K562 (cell line): ENCODE measurements around the gene SLC7A4. TPM values are rescaled to one million over a fixed set of nuclear protein-coding genes. Genes with fewer than 3 reads are reported as not detected.

Experiments
- GATAD2B ChIP-seq: fragments of 450-650 bp; IDR thresholded peaks from 2 replicates; pipeline ENCODE4 v1.6.1; 2017; ENCODE audit warnings: mild to moderate bottlenecking, borderline replicate concordance
- KLF6 ChIP-seq: fragments of 250-450 bp; sonication (Bioruptor Pico); IDR thresholded peaks from 2 replicates; pipeline ENCODE4 v1.4.0; 2020; ENCODE audit warnings: mild to moderate bottlenecking, moderate library complexity, borderline replicate concordance
- LEF1 ChIP-seq: fragments of 450-650 bp; IDR thresholded peaks from 2 replicates; pipeline ENCODE4 v1.6.1; 2016; ENCODE audit warnings: mild to moderate bottlenecking
- NEUROD1 ChIP-seq: fragments of 150-350 bp; IDR thresholded peaks from 2 replicates; pipeline ENCODE4 v1.6.1; 2014; ENCODE audit warnings: borderline replicate concordance, low read length, low read depth; ENCODE audit not compliant: partially characterized antibody
- PPARD ChIP-seq: fragments of 250-450 bp; sonication (Bioruptor Pico); IDR thresholded peaks from 2 replicates; pipeline ENCODE4 v1.8.0; 2022; ENCODE audit warnings: inconsistent platforms, mild to moderate bottlenecking, moderate library complexity
- RBM25 ChIP-seq: fragments of 200-400 bp; formaldehyde crosslinking; IDR thresholded peaks from 2 replicates; pipeline ENCODE4 v1.6.1; 2018; ENCODE audit warnings: low read length, low read depth, moderate library complexity; ENCODE audit not compliant: severe bottlenecking
- ZNF445 ChIP-seq: fragments of 250-450 bp; sonication (Bioruptor Pico); IDR thresholded peaks from 2 replicates; pipeline ENCODE4 v1.4.0; 2020; ENCODE audit warnings: low read depth, mild to moderate bottlenecking, moderate library complexity
- polyA plus RNA-seq, 8 experiments: library from polyadenylated mRNA; depleted of rRNA in 4 of 8; stranded (reverse) in 5 of 8; unstranded in 3 of 8; fragments of >200 nt; fragmentation: Nextera tagmentation in 2 of 8; fragmentation: Illumina TruSeq in 1 of 8; extraction: Ambion mirVana in 2 of 8; extraction: Trizol in 1 of 8; gene quantifications; 2 replicates each; pipeline versions ENCODE4 v1.2.1 to v1.2.3, GENCODE V29; 2011 to 2014; ENCODE audit warnings: inconsistent platforms in 1 of 8, missing spikeins in 1 of 8
- total RNA-seq, 7 experiments: library from RNA; depleted of rRNA in 6 of 7; stranded (reverse); fragments of >200 nt in 6 of 7; fragmentation: Illumina TruSeq in 2 of 7; extraction: Trizol in 2 of 7; gene quantifications; 2 replicates each; pipeline versions ENCODE4 v1.2.1 to v1.2.3, GENCODE V29; 2011 to 2021; ENCODE audit warnings: low replicate concordance in 1 of 7
- TF ChIP-seq, protein P1 (sequence below), 2 experiments: IDR thresholded peaks; 2 replicates each; pipeline ENCODE4 v1.6.1; 2012; ENCODE audit warnings: improper control_type of control experiment in 2 of 2, low read depth in 2 of 2, low read length in 2 of 2, borderline replicate concordance in 1 of 2
- TF ChIP-seq, protein P2 (sequence below), 2 experiments: fragments of 250-450 bp in 1 of 2; fragments of 450-650 bp in 1 of 2; sonication (Bioruptor Pico) in 1 of 2; IDR thresholded peaks; 2 replicates each; pipeline versions ENCODE4 v1.6.1 to v1.8.0; 2016 to 2021; ENCODE audit warnings: mild to moderate bottlenecking in 2 of 2, moderate library complexity in 2 of 2, missing compliant biosample characterization in 1 of 2, missing genetic modification characterization in 1 of 2
- TF ChIP-seq, protein P3 (sequence below): fragments of 450-650 bp; IDR thresholded peaks from 2 replicates; pipeline ENCODE4 v1.6.1; 2016; ENCODE audit warnings: low read depth
- TF ChIP-seq, protein P4 (sequence below), 2 experiments: IDR thresholded peaks in 1 of 2; conservative IDR thresholded peaks in 1 of 2; 2 replicates each; pipeline ENCODE4 v1.6.1; 2016; ENCODE audit warnings: low read depth in 2 of 2, mild to moderate bottlenecking in 1 of 2, missing compliant biosample characterization in 1 of 2, missing genetic modification characterization in 1 of 2, moderate library complexity in 1 of 2

The SLC7A4 gene
- total and polyA plus RNA-seq, 9 of the 15 experiments (the other 6 are each of a cell fraction or from before 2014, with no cell fraction given) = not detected

DNA sequence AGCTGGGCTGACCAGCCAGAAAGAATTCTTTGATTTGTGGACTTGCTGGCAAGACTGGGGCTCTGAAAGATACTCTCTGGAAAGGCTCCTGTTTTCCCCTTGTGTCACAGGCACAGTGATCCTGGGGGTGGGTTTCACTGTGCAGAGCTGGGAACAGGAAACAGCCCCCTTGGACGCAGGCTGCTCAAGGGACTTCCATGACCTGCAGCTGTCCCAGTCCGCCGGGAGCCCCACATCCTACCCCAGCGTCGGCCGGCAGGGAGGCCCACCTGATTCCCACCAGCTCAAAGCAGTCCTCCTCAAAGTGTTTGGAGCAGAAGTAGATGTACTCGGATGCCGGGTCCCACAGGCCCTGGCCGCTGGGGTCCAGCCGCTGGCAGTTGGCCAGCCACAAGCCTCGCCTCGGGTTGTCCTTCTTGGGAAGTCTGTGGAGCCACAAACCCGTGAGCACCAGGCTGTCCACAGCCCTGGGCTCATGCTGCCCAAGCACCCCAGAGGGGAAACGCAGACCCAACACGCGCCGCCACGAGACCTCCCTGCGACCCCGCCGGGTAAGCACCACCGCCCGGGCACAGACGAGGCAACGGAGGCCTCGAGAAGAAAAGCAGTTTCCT, 31.3 kb downstream of the SLC7A4 start (continued):
- TF ChIP-seq, protein P1, sequence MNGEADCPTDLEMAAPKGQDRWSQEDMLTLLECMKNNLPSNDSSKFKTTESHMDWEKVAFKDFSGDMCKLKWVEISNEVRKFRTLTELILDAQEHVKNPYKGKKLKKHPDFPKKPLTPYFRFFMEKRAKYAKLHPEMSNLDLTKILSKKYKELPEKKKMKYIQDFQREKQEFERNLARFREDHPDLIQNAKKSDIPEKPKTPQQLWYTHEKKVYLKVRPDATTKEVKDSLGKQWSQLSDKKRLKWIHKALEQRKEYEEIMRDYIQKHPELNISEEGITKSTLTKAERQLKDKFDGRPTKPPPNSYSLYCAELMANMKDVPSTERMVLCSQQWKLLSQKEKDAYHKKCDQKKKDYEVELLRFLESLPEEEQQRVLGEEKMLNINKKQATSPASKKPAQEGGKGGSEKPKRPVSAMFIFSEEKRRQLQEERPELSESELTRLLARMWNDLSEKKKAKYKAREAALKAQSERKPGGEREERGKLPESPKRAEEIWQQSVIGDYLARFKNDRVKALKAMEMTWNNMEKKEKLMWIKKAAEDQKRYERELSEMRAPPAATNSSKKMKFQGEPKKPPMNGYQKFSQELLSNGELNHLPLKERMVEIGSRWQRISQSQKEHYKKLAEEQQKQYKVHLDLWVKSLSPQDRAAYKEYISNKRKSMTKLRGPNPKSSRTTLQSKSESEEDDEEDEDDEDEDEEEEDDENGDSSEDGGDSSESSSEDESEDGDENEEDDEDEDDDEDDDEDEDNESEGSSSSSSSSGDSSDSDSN (IDR thresholded peaks at IDR 0.05; ENCODE audit: borderline replicate concordance in 1 of 2, low read depth in 2 of 2, low read length in 2 of 2) = no peak
- TF ChIP-seq ZNF445 (CRISPR knock-in tag) (no peak), PPARD (CRISPR knock-in tag) (no peak), GATAD2B (no peak), LEF1 (no peak), NEUROD1 (no peak), KLF6 (CRISPR knock-in tag) (no peak), RBM25 (no peak)
- TF ChIP-seq, protein P2, sequence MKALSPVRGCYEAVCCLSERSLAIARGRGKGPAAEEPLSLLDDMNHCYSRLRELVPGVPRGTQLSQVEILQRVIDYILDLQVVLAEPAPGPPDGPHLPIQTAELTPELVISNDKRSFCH (CRISPR knock-in tag; IDR thresholded peaks at IDR 0.05) = no peak
- TF ChIP-seq, protein P2 (tag; IDR thresholded peaks at IDR 0.05) = no peak
- TF ChIP-seq, protein P3, sequence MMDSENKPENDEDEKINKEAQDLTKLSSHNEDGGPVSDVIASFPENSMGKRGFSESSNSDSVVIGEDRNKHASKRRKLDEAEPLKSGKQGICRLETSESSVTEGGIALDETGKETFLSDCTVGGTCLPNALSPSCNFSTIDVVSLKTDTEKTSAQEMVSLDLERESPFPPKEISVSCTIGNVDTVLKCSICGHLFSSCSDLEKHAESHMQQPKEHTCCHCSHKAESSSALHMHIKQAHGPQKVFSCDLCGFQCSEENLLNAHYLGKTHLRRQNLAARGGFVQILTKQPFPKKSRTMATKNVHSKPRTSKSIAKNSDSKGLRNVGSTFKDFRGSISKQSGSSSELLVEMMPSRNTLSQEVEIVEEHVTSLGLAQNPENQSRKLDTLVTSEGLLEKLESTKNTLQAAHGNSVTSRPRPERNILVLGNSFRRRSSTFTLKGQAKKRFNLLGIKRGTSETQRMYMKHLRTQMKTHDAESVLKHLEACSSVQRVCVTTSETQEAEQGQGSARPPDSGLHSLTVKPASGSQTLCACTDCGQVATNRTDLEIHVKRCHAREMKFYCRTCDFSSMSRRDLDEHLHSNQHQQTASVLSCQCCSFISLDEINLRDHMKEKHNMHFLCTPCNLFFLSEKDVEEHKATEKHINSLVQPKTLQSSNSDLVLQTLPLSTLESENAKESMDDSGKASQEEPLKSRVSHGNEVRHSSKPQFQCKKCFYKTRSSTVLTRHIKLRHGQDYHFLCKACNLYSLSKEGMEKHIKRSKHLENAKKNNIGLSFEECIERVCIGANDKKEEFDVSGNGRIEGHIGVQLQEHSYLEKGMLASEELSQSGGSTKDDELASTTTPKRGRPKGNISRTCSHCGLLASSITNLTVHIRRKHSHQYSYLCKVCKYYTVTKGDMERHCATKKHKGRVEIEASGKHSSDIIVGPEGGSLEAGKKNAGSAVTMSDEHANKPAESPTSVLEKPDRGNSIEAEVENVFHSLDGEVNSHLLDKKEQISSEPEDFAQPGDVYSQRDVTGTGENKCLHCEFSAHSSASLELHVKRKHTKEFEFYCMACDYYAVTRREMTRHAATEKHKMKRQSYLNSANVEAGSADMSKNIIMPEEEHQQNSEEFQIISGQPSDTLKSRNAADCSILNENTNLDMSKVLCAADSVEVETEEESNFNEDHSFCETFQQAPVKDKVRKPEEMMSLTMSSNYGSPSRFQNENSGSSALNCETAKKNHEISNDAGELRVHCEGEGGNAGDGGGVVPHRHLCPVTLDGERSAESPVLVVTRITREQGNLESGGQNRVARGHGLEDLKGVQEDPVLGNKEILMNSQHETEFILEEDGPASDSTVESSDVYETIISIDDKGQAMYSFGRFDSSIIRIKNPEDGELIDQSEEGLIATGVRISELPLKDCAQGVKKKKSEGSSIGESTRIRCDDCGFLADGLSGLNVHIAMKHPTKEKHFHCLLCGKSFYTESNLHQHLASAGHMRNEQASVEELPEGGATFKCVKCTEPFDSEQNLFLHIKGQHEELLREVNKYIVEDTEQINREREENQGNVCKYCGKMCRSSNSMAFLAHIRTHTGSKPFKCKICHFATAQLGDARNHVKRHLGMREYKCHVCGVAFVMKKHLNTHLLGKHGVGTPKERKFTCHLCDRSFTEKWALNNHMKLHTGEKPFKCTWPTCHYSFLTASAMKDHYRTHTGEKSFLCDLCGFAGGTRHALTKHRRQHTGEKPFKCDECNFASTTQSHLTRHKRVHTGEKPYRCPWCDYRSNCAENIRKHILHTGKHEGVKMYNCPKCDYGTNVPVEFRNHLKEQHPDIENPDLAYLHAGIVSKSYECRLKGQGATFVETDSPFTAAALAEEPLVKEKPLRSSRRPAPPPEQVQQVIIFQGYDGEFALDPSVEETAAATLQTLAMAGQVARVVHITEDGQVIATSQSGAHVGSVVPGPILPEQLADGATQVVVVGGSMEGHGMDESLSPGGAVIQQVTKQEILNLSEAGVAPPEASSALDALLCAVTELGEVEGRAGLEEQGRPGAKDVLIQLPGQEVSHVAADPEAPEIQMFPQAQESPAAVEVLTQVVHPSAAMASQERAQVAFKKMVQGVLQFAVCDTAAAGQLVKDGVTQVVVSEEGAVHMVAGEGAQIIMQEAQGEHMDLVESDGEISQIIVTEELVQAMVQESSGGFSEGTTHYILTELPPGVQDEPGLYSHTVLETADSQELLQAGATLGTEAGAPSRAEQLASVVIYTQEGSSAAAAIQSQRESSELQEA = no peak
- TF ChIP-seq, protein P4, sequence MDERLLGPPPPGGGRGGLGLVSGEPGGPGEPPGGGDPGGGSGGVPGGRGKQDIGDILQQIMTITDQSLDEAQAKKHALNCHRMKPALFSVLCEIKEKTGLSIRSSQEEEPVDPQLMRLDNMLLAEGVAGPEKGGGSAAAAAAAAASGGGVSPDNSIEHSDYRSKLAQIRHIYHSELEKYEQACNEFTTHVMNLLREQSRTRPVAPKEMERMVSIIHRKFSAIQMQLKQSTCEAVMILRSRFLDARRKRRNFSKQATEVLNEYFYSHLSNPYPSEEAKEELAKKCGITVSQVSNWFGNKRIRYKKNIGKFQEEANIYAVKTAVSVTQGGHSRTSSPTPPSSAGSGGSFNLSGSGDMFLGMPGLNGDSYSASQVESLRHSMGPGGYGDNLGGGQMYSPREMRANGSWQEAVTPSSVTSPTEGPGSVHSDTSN (CRISPR knock-in tag; IDR thresholded peaks at IDR 0.05; ENCODE audit: low read depth) = no peak
- TF ChIP-seq, protein P4 (tag; conservative IDR thresholded peaks at IDR 0.05; ENCODE audit: low read depth) = no peak
